Immature natural killer cell (primary cell): Measurements from ENCODE around the gene KRT25. TPM values are rescaled to one million over a fixed set of nuclear protein-coding genes. Genes with fewer than 3 reads are reported as not detected.

ENCODE experiments used
- DNase-seq, 3 donors: peaks; one replicate each; pipeline ENCODE4 v3.0.0; 2022; ENCODE audit warnings: mixed read lengths in 1 of 3
- H3K27ac Mint-ChIP-seq, 6 donors: one replicate each; pipeline ENCODE4 v1.8.0; 2020; ENCODE audit warnings: mixed read lengths in 6 of 6, mild to moderate bottlenecking in 5 of 6, inconsistent platforms in 4 of 6, moderate library complexity in 3 of 6
- H3K27me3 Mint-ChIP-seq, 3 donors: one replicate each; pipeline ENCODE4 v1.8.0; 2020 to 2021; ENCODE audit warnings: low read depth in 3 of 3, mild to moderate bottlenecking in 3 of 3, mixed read lengths in 3 of 3, moderate library complexity in 3 of 3, inconsistent platforms in 1 of 3
- H3K36me3 Mint-ChIP-seq, 3 donors: one replicate each; pipeline ENCODE4 v1.8.0; 2020; ENCODE audit warnings: mixed read lengths in 3 of 3, inconsistent platforms in 2 of 3, mild to moderate bottlenecking in 2 of 3
- H3K4me1 Mint-ChIP-seq, 2 donors: one replicate each; pipeline ENCODE4 v1.8.0; 2020; ENCODE audit warnings: inconsistent platforms in 2 of 2, mild to moderate bottlenecking in 2 of 2, mixed read lengths in 2 of 2, moderate library complexity in 1 of 2
- H3K4me3 Mint-ChIP-seq, 5 donors: one replicate each; pipeline ENCODE4 v1.8.0; 2020; ENCODE audit warnings: mild to moderate bottlenecking in 5 of 5, mixed read lengths in 5 of 5, inconsistent platforms in 3 of 5, moderate library complexity in 3 of 5
- H3K9me3 Mint-ChIP-seq, 6 donors: one replicate each; pipeline ENCODE4 v1.8.0; 2020; ENCODE audit warnings: mild to moderate bottlenecking in 6 of 6, mixed read lengths in 6 of 6, inconsistent platforms in 4 of 6, moderate library complexity in 3 of 6
- polyA plus RNA-seq, 3 donors: library from polyadenylated mRNA; unstranded; fragments of 300-500 nt; fragmentation: Illumina TruSeq; gene quantifications; one replicate each; pipeline ENCODE4 v1.2.3, GENCODE V29; 2021

The KRT25 gene
- polyA plus RNA-seq, 3 donors from 2014 or later: not detected

DNA sequence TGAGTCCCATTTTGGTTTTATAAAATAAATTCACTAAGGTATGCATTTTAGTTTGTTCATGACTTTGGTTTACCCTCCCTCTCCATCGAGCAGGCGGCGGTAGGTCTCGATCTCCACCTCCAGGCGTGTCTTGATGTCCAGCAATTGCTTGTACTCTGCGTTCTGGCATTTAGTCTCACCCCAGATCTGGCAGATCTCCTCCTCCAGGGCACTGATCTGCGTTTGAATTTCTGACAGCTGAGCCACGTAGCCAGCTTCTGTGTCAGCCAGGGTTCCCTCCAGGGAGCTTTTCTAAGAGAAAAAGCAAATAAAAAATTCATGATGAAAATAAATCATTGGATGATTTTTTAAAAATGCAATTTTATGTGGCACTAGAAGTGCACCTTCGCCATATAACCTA, 55.8 kb downstream of the KRT25 start:
- H3K4me1 Mint-ChIP-seq: no peaks in the 10 kb centered on the region
- no peak for DNase-seq
- peaks cover 6 to 16% (median 7%) of the 10 kb centered on the region in 3 donors for H3K27me3 Mint-ChIP-seq
- H3K4me3 Mint-ChIP-seq: no peak overlapping the region
- H3K36me3 Mint-ChIP-seq: no peaks in the 10 kb centered on the region
- no peaks in the 10 kb centered on the region for H3K9me3 Mint-ChIP-seq
- no peak overlapping the region for H3K27ac Mint-ChIP-seq

Other genes with a start within 250 kb of the KRT25 start
- gene CCR7, start 189.9 kb downstream of the KRT25 start, polyA plus RNA-seq: 10 to 100 TPM; 29.6 to 50.9 (median 43.2) TPM
- gene SMARCE1, start 107.5 kb downstream of the KRT25 start, polyA plus RNA-seq: 100 to 1,000 TPM; 196 to 261 (median 223) TPM
- gene KRT222, start 90.2 kb downstream of the KRT25 start, polyA plus RNA-seq: not detected
- not detected for gene KRT24, start 51.6 kb downstream of the KRT25 start, polyA plus RNA-seq
- not detected for gene KRT26, start 16.9 kb upstream of the KRT25 start, polyA plus RNA-seq
- not detected for gene KRT27, start 27.2 kb upstream of the KRT25 start, polyA plus RNA-seq
- gene KRT28, start 44.6 kb upstream of the KRT25 start, polyA plus RNA-seq: not detected
- gene KRT10, start 67.3 kb upstream of the KRT25 start, polyA plus RNA-seq: 100 to 1,000 TPM; 120 to 191 (median 182) TPM
- gene KRT12, start 111.9 kb upstream of the KRT25 start, polyA plus RNA-seq: not detected
- gene KRT20, start 129.9 kb upstream of the KRT25 start, polyA plus RNA-seq: not detected
- gene KRT23, start 182.3 kb upstream of the KRT25 start, polyA plus RNA-seq: not detected
- not detected for gene KRT39, start 211.6 kb upstream of the KRT25 start, polyA plus RNA-seq
- gene KRT40, start 229.0 kb upstream of the KRT25 start, polyA plus RNA-seq: not detected
- gene KRTAP3-3, start 238.8 kb upstream of the KRT25 start, polyA plus RNA-seq: not detected
- gene KRTAP3-2, start 244.6 kb upstream of the KRT25 start, polyA plus RNA-seq: not detected